DLD1 (cell line): ENCODE results near the gene ZC2HC1C.

Experiments used
- in situ Hi-C: cut with HindIII; loops from 2 replicates; pipeline ENCODE4 v1.10.0; 2017; ENCODE audit warnings: low sequenced_read_pairs

The ZC2HC1C gene

DNA sequence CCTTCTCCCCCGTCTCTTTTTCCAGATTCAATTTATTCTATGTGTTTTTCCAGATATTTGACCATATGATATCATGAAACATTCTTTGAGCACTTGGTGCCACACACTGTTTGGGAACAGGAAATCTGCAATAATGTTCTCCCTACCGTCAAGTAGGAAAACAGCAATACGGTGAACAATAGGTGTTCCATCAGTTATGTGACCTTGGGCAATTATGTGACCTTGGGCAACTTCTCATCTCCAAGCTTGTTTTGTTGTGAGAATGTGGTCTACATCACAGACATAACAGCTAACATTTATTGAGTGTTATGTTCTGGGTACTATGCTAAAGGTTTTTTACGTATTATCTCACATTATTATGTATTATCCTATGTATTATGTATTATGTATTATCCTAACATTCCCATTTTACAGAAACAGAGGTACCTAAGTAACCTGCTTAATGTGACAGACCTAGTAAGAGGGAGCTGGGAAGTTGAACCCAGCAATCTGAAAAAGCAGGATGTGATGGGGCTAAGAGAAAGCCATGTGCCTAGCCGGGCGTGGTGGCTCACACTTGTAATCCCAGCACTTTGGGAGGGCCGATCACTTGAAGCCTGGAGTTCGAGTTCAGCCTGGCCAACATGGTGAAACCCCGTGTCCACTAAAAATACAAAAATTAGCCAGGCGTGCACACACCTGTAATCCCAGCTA is 58.6 kb downstream of the ZC2HC1C start:
- in situ Hi-C loops = loop anchor here (5.0 kb wide), 1 partner anchor 174 kb away; no protein-coding TSS in a partner anchor

- in situ Hi-C loops = loop anchor here (5.0 kb wide), 1 partner anchor 174 kb away; no protein-coding TSS in a partner anchor
Observed at GRCh38 chr14:75128596-75128990, 59.2 kb downstream of the ZC2HC1C start.
